PC-3 (cell line): Measurements from ENCODE around the gene JUNB. TPM values are rescaled to one million over a fixed set of nuclear protein-coding genes. Genes with fewer than 3 reads are reported as not detected.

Experiments
- ATAC-seq: fragments of 200-7000 bp; cut with Tn5 transposase; 2 replicates; pipeline ENCODE4 v1.9.1; 2020; ENCODE audit warnings: mild to moderate bottlenecking, moderate library complexity
- BruUV-seq: library from RNA; stranded (reverse); fragments of 400-500 nt; replicated peaks from 2 replicates; lab custom pipeline; 2021; lab: Mats Ljungman, UMichigan
- CTCF ChIA-PET: fragments of 300-600 bp; sonication (Branson Sonifier 250); formaldehyde crosslinking; loops from one replicate; lab custom pipeline; 2022; ENCODE audit warnings: antibody characterized with exemption; lab: Charles Lee
- POLR2A ChIA-PET: fragments of 300-600 bp; sonication (Branson Sonifier 250); formaldehyde crosslinking; loops from one replicate; lab custom pipeline; 2022; ENCODE audit warnings: antibody characterized with exemption; ENCODE audit not compliant: unreplicated experiment; lab: Charles Lee
- DNase-seq: peaks from one replicate; pipeline ENCODE4 v3.0.0-alpha.2; 2015
- H2AFZ ChIP-seq: fragments of 300-600 bp; sonication (generic); 2 replicates; pipeline ENCODE4 v1.6.0; 2016; ENCODE audit warnings: antibody characterized with exemption, low read length
- H3F3A ChIP-seq: fragments of 300-600 bp; sonication (generic); one replicate; pipeline ENCODE4 v1.6.0; 2017; ENCODE audit warnings: antibody characterized with exemption, low read length, control low read depth, mild to moderate bottlenecking; ENCODE audit not compliant: unreplicated experiment
- H3K27ac ChIP-seq: fragments of 300-600 bp; sonication (generic); 2 replicates; pipeline ENCODE4 v1.5.1; 2016; ENCODE audit warnings: mild to moderate bottlenecking, low read length
- H3K27me3 ChIP-seq: fragments of 300-600 bp; sonication (generic); 2 replicates; pipeline ENCODE4 v1.6.1; 2016; ENCODE audit warnings: low read length, mixed read lengths
- H3K36me3 ChIP-seq: fragments of 300-600 bp; sonication (generic); 2 replicates; pipeline ENCODE4 v1.6.1; 2016; ENCODE audit warnings: low read depth, mixed run types, low read length, mixed read lengths
- H3K4me1 ChIP-seq: fragments of 300-600 bp; sonication (generic); 2 replicates; pipeline ENCODE4 v1.5.1; 2016; ENCODE audit warnings: low read length; ENCODE audit not compliant: insufficient read depth
- H3K4me2 ChIP-seq: fragments of 300-600 bp; sonication (generic); 2 replicates; pipeline ENCODE4 v1.6.0; 2016; ENCODE audit warnings: low read length
- H3K4me3 ChIP-seq: fragments of 300-600 bp; sonication (generic); 2 replicates; pipeline ENCODE4 v1.5.1; 2016; ENCODE audit warnings: mild to moderate bottlenecking, low read length, mixed read lengths
- H3K79me2 ChIP-seq: fragments of 300-600 bp; sonication (generic); 2 replicates; pipeline ENCODE4 v1.6.1; 2017; ENCODE audit warnings: low read length, mixed read lengths
- H3K9ac ChIP-seq: fragments of 300-600 bp; sonication (generic); 2 replicates; pipeline ENCODE4 v1.6.0; 2016; ENCODE audit warnings: mild to moderate bottlenecking, low read length
- H3K9me2 ChIP-seq: fragments of 300-600 bp; sonication (generic); replicated peaks from 2 replicates; pipeline ENCODE4 v1.6.1; 2016; ENCODE audit warnings: mixed run types, low read length, mixed read lengths
- H3K9me3 ChIP-seq: fragments of 300-600 bp; sonication (generic); 2 replicates; pipeline ENCODE4 v1.6.1; 2016; ENCODE audit warnings: low read length, mixed read lengths
- H4K20me1 ChIP-seq: fragments of 300-600 bp; sonication (generic); 2 replicates; pipeline ENCODE4 v1.6.1; 2016; ENCODE audit warnings: low read length, mixed read lengths
- CTCF ChIP-seq: fragments of 300-600 bp; sonication (generic); conservative IDR thresholded peaks from 2 replicates; pipeline ENCODE4 v1.5.1; 2017; ENCODE audit warnings: antibody characterized with exemption, low read depth, mild to moderate bottlenecking, low read length
- EZH2 ChIP-seq: fragments of 300-600 bp; sonication (generic); IDR thresholded peaks from one replicate; pipeline ENCODE4 v1.6.1; 2017; ENCODE audit warnings: antibody characterized with exemption, mild to moderate bottlenecking, low read length; ENCODE audit not compliant: unreplicated experiment
- EZH2phosphoT487 ChIP-seq: fragments of 300-600 bp; sonication (generic); IDR thresholded peaks from 2 replicates; pipeline ENCODE4 v1.6.1; 2018; ENCODE audit warnings: mild to moderate bottlenecking, antibody characterized with exemption, low read length, borderline replicate concordance
- intact Hi-C: fragments of 100-400 bp; cut with micrococcal nuclease; formaldehyde crosslinking; loops from 2 replicates; pipeline ENCODE4 v1.9.0; 2023
- total RNA-seq: library from RNA; depleted of rRNA; stranded (reverse); fragments of >200 nt; gene quantifications from 2 replicates; pipeline ENCODE4 v1.2.3, GENCODE V29; 2014

The JUNB gene
- total RNA-seq, 1 experiment from 2014 or later, result 343 TPM

DNA sequence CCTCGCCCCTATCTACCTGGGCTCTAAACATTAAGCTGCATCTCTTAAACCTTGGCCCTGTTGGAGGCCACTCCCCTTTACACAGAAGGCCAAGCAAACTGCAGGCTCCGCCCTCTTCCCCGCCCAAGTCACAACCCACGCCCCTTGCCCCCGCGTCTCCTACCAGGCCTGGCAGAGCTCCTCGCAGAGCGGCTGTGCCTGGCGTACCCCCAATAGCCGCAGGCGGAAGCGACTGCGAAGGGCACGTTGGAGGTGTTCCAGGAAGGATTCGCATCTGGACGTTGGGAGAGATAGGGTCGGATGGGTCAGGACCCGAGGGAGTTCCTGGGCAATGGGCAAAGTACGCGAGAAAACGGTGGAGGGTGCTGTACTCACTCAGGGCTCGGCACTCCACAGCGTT lies 37.2 kb downstream of the JUNB start:
- Histone ChIP-seq H3K4me1 (no peaks in the 10 kb centered on the region), H3F3A (peaks cover 3% of the 10 kb centered on the region), H3K9ac (no peak overlapping the region), H4K20me1 (no peaks in the 10 kb centered on the region), H2AFZ (no peak overlapping the region), H3K4me3 (no peak overlapping the region), H3K27me3 (no peaks in the 10 kb centered on the region), H3K27ac (no peak overlapping the region), H3K9me2 (no peaks in the 10 kb centered on the region), H3K36me3 (no peaks in the 10 kb centered on the region), H3K9me3 (no peaks in the 10 kb centered on the region), H3K79me2 (no peaks in the 10 kb centered on the region), H3K4me2 (peak overlapping the region; percentile 47)
- ChIA-PET CTCF (no interaction called here), POLR2A (interaction anchor here (0.6 kb wide), 1 partner anchor 87 kb away, joined by 8 read pairs; no protein-coding TSS in a partner anchor)
- BruUV-seq, result no TSS peak
- ATAC-seq (peak; percentile 60), DNase-seq (peak; percentile 49)
- intact Hi-C loops, result no loop called here
- no peak for TF ChIP-seq EZH2phosphoT487
- no peak for TF ChIP-seq CTCF
- no peak for TF ChIP-seq EZH2

DNA sequence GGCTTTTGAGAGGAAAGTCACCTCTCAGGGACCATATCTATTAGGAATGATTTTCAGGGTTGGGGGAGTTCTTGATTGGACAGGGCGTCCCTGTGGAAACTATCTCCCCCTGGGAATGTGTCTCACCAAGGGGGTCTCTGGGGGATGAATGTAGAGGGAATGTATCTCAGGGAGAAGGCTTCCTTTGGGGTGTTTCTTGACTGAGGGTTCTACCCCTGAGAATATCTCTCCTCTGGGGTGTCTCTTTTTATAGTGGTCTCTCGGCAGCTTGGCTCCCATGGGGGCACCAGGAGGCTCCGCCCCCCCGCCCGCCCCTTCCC lies 42.1 kb downstream of the JUNB start:
- Histone ChIP-seq H3K79me2 (no peaks in the 10 kb centered on the region), H3K4me3 (no peak overlapping the region), H3K9me2 (no peaks in the 10 kb centered on the region), H3K27me3 (peaks cover 11% of the 10 kb centered on the region), H3K36me3 (no peaks in the 10 kb centered on the region), H3K4me2 (peak overlapping the region; percentile 65), H3K27ac (no peak overlapping the region), H3F3A (peaks cover 6% of the 10 kb centered on the region), H3K9me3 (no peaks in the 10 kb centered on the region), H4K20me1 (no peaks in the 10 kb centered on the region), H3K9ac (no peak overlapping the region), H3K4me1 (peaks cover 11% of the 10 kb centered on the region), H2AFZ (no peak overlapping the region)
- CTCF ChIA-PET, result no interaction called here
- no peak for ATAC-seq
- no peak for DNase-seq
- intact Hi-C loops, result no loop called here
- no peak for TF ChIP-seq EZH2
- TF ChIP-seq EZH2phosphoT487, result no peak
- no peak for TF ChIP-seq CTCF
- no TSS peak for BruUV-seq
- POLR2A ChIA-PET, result no interaction called here

GRCh38 chr19:12833738-12834565 lies 42.7 kb downstream of the JUNB start:
- Histone ChIP-seq H2AFZ (peak overlapping the region; percentile 68), H3K9me3 (no peaks in the 10 kb centered on the region), H3K9ac (no peak overlapping the region), H3K79me2 (no peaks in the 10 kb centered on the region), H3K4me2 (peak overlapping the region; percentile 83), H3K9me2 (no peaks in the 10 kb centered on the region), H4K20me1 (no peaks in the 10 kb centered on the region), H3K4me3 (peak overlapping the region; percentile 71), H3K27me3 (peaks cover 11% of the 10 kb centered on the region), H3K27ac (no peak overlapping the region), H3K36me3 (no peaks in the 10 kb centered on the region), H3F3A (peaks cover 4% of the 10 kb centered on the region), H3K4me1 (peaks cover 12% of the 10 kb centered on the region)
- DNase-seq (peak; percentile 39), ATAC-seq (peak; percentile 7; the same call in 1 of the 2 replicates)
- no TSS peak for BruUV-seq
- ChIA-PET CTCF (no interaction called here), POLR2A (no interaction called here)
- intact Hi-C loops, result no loop called here
- TF ChIP-seq EZH2phosphoT487 (no peak), CTCF (no peak), EZH2 (no peak)
